Measurements from ENCODE around the gene ZNF197.

The ZNF197 gene

GRCh38 chr3:44647771-44648170 is 22.9 kb downstream of the ZNF197 start:
- no peak for DNase-seq (ENCODE audit: low spot score)
- H3K27ac ChIP-seq, result no peak overlapping the region
- POLR2A ChIA-PET (ENCODE audit: low non-redundant PET), result no interaction called here
- CTCF ChIA-PET, result no interaction called here
- TF ChIP-seq, protein P1, sequence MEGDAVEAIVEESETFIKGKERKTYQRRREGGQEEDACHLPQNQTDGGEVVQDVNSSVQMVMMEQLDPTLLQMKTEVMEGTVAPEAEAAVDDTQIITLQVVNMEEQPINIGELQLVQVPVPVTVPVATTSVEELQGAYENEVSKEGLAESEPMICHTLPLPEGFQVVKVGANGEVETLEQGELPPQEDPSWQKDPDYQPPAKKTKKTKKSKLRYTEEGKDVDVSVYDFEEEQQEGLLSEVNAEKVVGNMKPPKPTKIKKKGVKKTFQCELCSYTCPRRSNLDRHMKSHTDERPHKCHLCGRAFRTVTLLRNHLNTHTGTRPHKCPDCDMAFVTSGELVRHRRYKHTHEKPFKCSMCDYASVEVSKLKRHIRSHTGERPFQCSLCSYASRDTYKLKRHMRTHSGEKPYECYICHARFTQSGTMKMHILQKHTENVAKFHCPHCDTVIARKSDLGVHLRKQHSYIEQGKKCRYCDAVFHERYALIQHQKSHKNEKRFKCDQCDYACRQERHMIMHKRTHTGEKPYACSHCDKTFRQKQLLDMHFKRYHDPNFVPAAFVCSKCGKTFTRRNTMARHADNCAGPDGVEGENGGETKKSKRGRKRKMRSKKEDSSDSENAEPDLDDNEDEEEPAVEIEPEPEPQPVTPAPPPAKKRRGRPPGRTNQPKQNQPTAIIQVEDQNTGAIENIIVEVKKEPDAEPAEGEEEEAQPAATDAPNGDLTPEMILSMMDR (conservative IDR thresholded peaks at IDR 0.05; ENCODE audit: low read depth), result no peak

DNA sequence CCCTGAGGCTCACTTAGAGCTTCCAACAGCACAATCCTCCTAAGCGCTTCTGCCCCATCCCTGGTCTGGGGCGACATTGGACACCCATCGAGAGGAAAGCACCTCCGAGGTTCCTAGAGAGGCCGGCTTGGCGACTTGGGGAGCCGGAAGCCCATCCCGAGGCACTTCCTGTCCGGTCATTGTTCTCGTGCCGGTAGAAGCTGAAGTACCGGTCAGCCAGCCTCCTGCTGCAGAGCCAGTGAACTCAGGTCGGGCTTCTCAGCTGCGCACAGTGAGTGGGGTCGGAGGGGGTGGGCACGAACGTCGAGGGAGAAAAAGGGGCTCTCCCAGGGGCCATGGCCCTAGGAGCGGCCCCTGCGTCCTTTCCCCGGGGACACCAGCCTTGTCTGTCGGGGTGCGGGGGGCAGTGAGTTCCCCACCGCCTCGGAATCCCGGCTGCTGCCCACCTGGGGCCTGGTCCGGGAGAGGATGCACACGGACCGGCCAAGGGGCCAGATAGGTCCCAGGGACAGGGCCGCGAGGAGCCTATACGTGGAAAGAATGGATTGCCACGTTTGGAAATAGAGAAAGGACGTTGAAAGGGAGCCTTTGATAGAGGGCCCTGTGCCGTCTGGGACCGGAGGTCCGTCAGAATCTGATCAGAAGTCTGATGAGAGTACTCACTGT is 23.9 kb downstream of the ZNF197 start, which contains the start of gene ZNF35:
Gene ZNF35 (plus strand): TSS at position 169 of the 666 bp plus-strand sequence. CDS start 2,336 bp downstream, outside the sequence.
- ChIA-PET CTCF (no interaction called here), POLR2A (ENCODE audit: low non-redundant PET) (no interaction called here)
- H3K27ac ChIP-seq, result peak within 1 kb of the TSS; percentile 64
- DNase-seq (ENCODE audit: low spot score), result peak; percentile 85
- TF ChIP-seq, protein P1 (conservative IDR thresholded peaks at IDR 0.05; ENCODE audit: low read depth), result no peak

DNA sequence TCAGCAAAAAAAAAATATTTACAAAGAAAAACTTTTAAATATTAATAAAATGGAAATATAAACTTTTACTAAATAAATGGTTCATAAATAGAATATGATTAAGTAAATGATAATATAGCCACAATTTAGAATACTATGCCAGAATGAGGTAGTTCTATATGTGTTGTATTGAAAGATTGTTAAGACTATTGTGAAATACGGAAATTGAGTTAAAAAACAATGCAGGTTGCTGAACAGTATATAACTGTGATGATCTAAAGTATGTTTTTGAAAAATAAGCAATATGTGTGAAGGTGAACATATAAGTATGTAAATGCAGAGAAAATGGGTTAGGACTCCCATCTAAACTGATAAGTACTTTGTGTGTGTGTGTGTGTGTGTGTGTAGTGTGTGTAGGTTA is 24.9 kb downstream of the ZNF197 start:
- DNase-seq (ENCODE audit: low spot score), result no peak
- H3K27ac ChIP-seq, result no peak overlapping the region
- ChIA-PET CTCF (no interaction called here), POLR2A (ENCODE audit: low non-redundant PET) (no interaction called here)
- TF ChIP-seq, protein P1 (conservative IDR thresholded peaks at IDR 0.05; ENCODE audit: low read depth), result no peak

DNA sequence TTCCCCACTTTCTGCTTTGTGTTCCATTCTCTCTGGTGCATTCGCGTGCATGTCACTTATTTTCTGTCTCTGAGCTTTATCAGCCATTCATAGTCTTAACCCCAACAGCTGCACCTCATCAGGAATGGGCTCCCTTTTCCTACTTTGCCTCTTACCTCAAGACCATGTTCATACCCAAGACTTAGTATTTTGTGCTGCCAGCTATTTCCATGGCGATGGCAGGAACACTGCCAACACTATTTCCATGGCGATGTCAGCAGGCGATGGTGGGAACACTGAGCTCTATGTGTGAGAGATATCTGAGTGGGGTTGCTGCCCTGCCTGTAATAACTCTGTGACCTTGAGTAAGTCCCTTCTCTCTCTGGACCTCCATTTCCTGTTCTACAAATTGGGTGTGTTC is 29.2 kb downstream of the ZNF197 start:
- H3K27ac ChIP-seq, result no peak overlapping the region
- TF ChIP-seq, protein P1 (conservative IDR thresholded peaks at IDR 0.05; ENCODE audit: low read depth), result no peak
- DNase-seq (ENCODE audit: low spot score), result no peak
- ChIA-PET CTCF (no interaction called here), POLR2A (ENCODE audit: low non-redundant PET) (no interaction called here)

DNA sequence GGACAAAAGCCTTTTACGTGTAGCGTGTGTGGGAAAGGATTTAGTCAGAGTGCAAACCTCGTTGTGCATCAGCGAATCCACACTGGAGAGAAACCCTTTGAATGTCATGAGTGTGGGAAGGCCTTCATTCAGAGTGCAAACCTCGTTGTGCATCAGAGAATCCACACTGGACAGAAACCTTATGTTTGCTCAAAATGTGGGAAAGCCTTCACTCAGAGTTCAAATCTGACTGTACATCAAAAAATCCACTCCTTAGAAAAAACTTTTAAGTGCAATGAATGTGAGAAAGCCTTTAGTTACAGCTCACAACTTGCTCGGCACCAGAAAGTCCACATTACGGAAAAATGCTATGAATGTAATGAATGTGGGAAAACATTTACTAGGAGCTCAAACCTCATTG is 34.2 kb downstream of the ZNF197 start:
- DNase-seq (ENCODE audit: low spot score), result no peak
- no peak overlapping the region for H3K27ac ChIP-seq
- ChIA-PET CTCF (no interaction called here), POLR2A (ENCODE audit: low non-redundant PET) (no interaction called here)
- TF ChIP-seq, protein P1 (conservative IDR thresholded peaks at IDR 0.05; ENCODE audit: low read depth), result no peak

- H3K27ac ChIP-seq, result no peak overlapping the region
- CTCF ChIA-PET, result no interaction called here
- POLR2A ChIA-PET (ENCODE audit: low non-redundant PET), result no interaction called here
- TF ChIP-seq, protein P1 (conservative IDR thresholded peaks at IDR 0.05; ENCODE audit: low read depth), result no peak
- DNase-seq (ENCODE audit: low spot score), result no peak
These were observed 34.6 kb downstream of the ZNF197 start for GRCh38 chr3:44659434-44659833.

All from RWPE1 (cell line).